Measurements from ENCODE around the gene TBX15.

- TF ChIP-seq, protein P1, sequence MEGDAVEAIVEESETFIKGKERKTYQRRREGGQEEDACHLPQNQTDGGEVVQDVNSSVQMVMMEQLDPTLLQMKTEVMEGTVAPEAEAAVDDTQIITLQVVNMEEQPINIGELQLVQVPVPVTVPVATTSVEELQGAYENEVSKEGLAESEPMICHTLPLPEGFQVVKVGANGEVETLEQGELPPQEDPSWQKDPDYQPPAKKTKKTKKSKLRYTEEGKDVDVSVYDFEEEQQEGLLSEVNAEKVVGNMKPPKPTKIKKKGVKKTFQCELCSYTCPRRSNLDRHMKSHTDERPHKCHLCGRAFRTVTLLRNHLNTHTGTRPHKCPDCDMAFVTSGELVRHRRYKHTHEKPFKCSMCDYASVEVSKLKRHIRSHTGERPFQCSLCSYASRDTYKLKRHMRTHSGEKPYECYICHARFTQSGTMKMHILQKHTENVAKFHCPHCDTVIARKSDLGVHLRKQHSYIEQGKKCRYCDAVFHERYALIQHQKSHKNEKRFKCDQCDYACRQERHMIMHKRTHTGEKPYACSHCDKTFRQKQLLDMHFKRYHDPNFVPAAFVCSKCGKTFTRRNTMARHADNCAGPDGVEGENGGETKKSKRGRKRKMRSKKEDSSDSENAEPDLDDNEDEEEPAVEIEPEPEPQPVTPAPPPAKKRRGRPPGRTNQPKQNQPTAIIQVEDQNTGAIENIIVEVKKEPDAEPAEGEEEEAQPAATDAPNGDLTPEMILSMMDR (IDR thresholded peaks at IDR 0.05): no peak
- TF ChIP-seq POLR2A (IDR thresholded peaks at IDR 0.05) (no peak), POLR2AphosphoS5 (IDR thresholded peaks at IDR 0.05) (no peak), EP300 (IDR thresholded peaks at IDR 0.05) (no peak)
Observed at GRCh38 chr1:118960567-118961136, 27.5 kb downstream of the TBX15 start.

Measured in gastroesophageal sphincter (tissue), 3 donors.